Mesodermal cell (in vitro differentiated cells): Measurements from ENCODE around the gene TAS2R3.
"Not testable (repeated sequence)": the region's sequence is repeated elsewhere in the genome, so short reads cannot be mapped to it uniquely, and the experiment has no call there.

ENCODE experiments used
- H3K27ac ChIP-seq: 2 replicates; pipeline ENCODE4 v1.7.0; 2013; ENCODE audit warnings: mild to moderate bottlenecking, low read depth, low read length, moderate library complexity; ENCODE audit not compliant: severe bottlenecking
- H3K36me3 ChIP-seq: 2 replicates; pipeline ENCODE4 v1.7.1; 2013; ENCODE audit warnings: mild to moderate bottlenecking, low read length, moderate library complexity; ENCODE audit not compliant: control insufficient read depth, insufficient read depth
- H3K4me1 ChIP-seq: one replicate; pipeline ENCODE4 v1.7.1; 2013; ENCODE audit warnings: mild to moderate bottlenecking, low read length; ENCODE audit not compliant: insufficient read depth, control insufficient read depth, poor library complexity, severe bottlenecking
- H3K4me3 ChIP-seq: 2 replicates; pipeline ENCODE4 v1.7.0; 2013; ENCODE audit warnings: low read length, control low read depth, mild to moderate bottlenecking; ENCODE audit not compliant: insufficient read depth, poor library complexity, severe bottlenecking; ENCODE audit errors: extremely low read depth
- H3K9me3 ChIP-seq: 2 replicates; pipeline ENCODE4 v1.7.1; 2013; ENCODE audit warnings: mild to moderate bottlenecking, low read length, moderate library complexity; ENCODE audit not compliant: control insufficient read depth
- WGBS, 2 experiments: methylation state at CpG; one replicate each; pipeline ENCODE4 v1.1.5; 2013; ENCODE audit warnings: missing lambda C conversion rate in 2 of 2; ENCODE audit not compliant: insufficient coverage in 2 of 2; 5-methylcytosine and 5-hydroxymethylcytosine counted together

Gene TAS2R3

GRCh38 chr7:141738592-141739013 lies 25.3 kb upstream of the TAS2R3 start:
- peaks cover 39% of the 10 kb centered on the region for H3K36me3 ChIP-seq
- H3K4me3 ChIP-seq, result peak overlapping the region; percentile 78
- H3K4me1 ChIP-seq, result no peaks in the 10 kb centered on the region
- WGBS, 2 experiments, result 3 to 8% methylated on average over 2 of the region's 6 CpGs
- peak overlapping the region; percentile 83 for H3K27ac ChIP-seq
- H3K9me3 ChIP-seq, result no peaks in the 10 kb centered on the region

GRCh38 chr7:141739250-141739649 lies 24.6 kb upstream of the TAS2R3 start:
- H3K36me3 ChIP-seq, result peaks cover 45% of the 10 kb centered on the region
- H3K4me1 ChIP-seq, result no peaks in the 10 kb centered on the region
- H3K9me3 ChIP-seq, result no peaks in the 10 kb centered on the region
- peak overlapping the region; percentile 78 for H3K4me3 ChIP-seq
- no peak overlapping the region for H3K27ac ChIP-seq
- WGBS, 2 experiments, result 100% methylated on average over 1 of the region's 3 CpGs

GRCh38 chr7:141742229-141742628 lies 21.7 kb upstream of the TAS2R3 start:
- Histone ChIP-seq H3K36me3 (peaks cover 60% of the 10 kb centered on the region), H3K9me3 (no peaks in the 10 kb centered on the region), H3K4me3 (no peak overlapping the region), H3K27ac (no peak overlapping the region), H3K4me1 (no peaks in the 10 kb centered on the region)
- no CpG with 5 or more reads among the region's 1 CpG for WGBS, 2 experiments

- no peaks in the 10 kb centered on the region for H3K9me3 ChIP-seq
- H3K27ac ChIP-seq, result no peak overlapping the region
- WGBS, 2 experiments, result 88 to 97% methylated on average over 1 to 2 of the region's 2 CpGs
- no peak overlapping the region for H3K4me3 ChIP-seq
- peaks cover 78% of the 10 kb centered on the region for H3K36me3 ChIP-seq
- no peaks in the 10 kb centered on the region for H3K4me1 ChIP-seq
Observed at GRCh38 chr7:141744131-141744530, 19.8 kb upstream of the TAS2R3 start.

GRCh38 chr7:141748396-141748795 lies 15.5 kb upstream of the TAS2R3 start:
- Histone ChIP-seq H3K27ac (no peak overlapping the region), H3K4me3 (no peak overlapping the region), H3K4me1 (no peaks in the 10 kb centered on the region), H3K9me3 (peaks cover 22% of the 10 kb centered on the region), H3K36me3 (peaks cover 84% of the 10 kb centered on the region)
- WGBS, 2 experiments, result 100% methylated on average over 2 of the region's 2 CpGs; no CpG with 5 or more reads in 1 of the 2 experiments

- H3K27ac ChIP-seq, H3K4me1 ChIP-seq, H3K4me3 ChIP-seq: not testable (repeated sequence)
- 98 to 100% methylated on average over 6 of the region's 10 CpGs for WGBS, 2 experiments
- Histone ChIP-seq H3K9me3 (peaks cover 22% of the 10 kb centered on the region), H3K36me3 (peaks cover 96% of the 10 kb centered on the region)
Observed at GRCh38 chr7:141751904-141752303, 12.0 kb upstream of the TAS2R3 start.

GRCh38 chr7:141752634-141753033 lies 11.3 kb upstream of the TAS2R3 start:
- no peak overlapping the region for H3K27ac ChIP-seq
- no peaks in the 10 kb centered on the region for H3K4me1 ChIP-seq
- H3K9me3 ChIP-seq, result peaks cover 22% of the 10 kb centered on the region
- H3K4me3 ChIP-seq, result no peak overlapping the region
- peaks cover 98% of the 10 kb centered on the region for H3K36me3 ChIP-seq
- WGBS, 2 experiments, result 92 to 93% methylated on average over 10 of the region's 13 CpGs

GRCh38 chr7:141754939-141755338 lies 9.0 kb upstream of the TAS2R3 start:
- Histone ChIP-seq H3K4me1 (no peaks in the 10 kb centered on the region), H3K27ac (no peak overlapping the region), H3K36me3 (peaks cover 93% of the 10 kb centered on the region), H3K9me3 (peaks cover 19% of the 10 kb centered on the region), H3K4me3 (no peak overlapping the region)
- WGBS, 2 experiments, result 80 to 98% methylated on average over 2 to 4 of the region's 6 CpGs

GRCh38 chr7:141770083-141770583 lies 6.2 kb downstream of the TAS2R3 start:
- H3K9me3 ChIP-seq, H3K4me1 ChIP-seq, H3K4me3 ChIP-seq, H3K27ac ChIP-seq, H3K36me3 ChIP-seq: not testable (repeated sequence)
- WGBS, 2 experiments, result 86% methylated on average over 1 of the region's 3 CpGs; no CpG with 5 or more reads in 1 of the 2 experiments

- WGBS, 2 experiments, result no CpG with 5 or more reads among the region's 1 CpG
- Histone ChIP-seq H3K36me3 (peaks cover 27% of the 10 kb centered on the region), H3K4me1 (no peaks in the 10 kb centered on the region), H3K9me3 (peaks cover 4% of the 10 kb centered on the region), H3K4me3 (no peak within 1 kb of the TSS), H3K27ac (no peak within 1 kb of the TSS)
Observed at GRCh38 chr7:141776374-141776773, 12.5 kb downstream of the TAS2R3 start, which contains the start of gene TAS2R4. TAS2R4 (plus strand) TSS chr7:141776674; CDS start chr7:141778489, 1,815 bp downstream.

GRCh38 chr7:141785706-141786552 lies 22.0 kb downstream of the TAS2R3 start:
- Histone ChIP-seq H3K36me3 (peaks cover 22% of the 10 kb centered on the region), H3K9me3 (no peaks in the 10 kb centered on the region), H3K4me1 (no peaks in the 10 kb centered on the region), H3K27ac (no peak overlapping the region), H3K4me3 (no peak overlapping the region)
- 69 to 71% methylated on average over 7 to 9 of the region's 13 CpGs for WGBS, 2 experiments
